DOHH2 (cell line): ENCODE results near the gene LBR.

Experiments used
- EZH2phosphoT487 ChIP-seq: fragments of 200-600 bp; sonication (generic); IDR thresholded peaks from 2 replicates; pipeline ENCODE4 v1.6.1; 2017; ENCODE audit warnings: borderline replicate concordance, mild to moderate bottlenecking, antibody characterized with exemption, low read length, moderate library complexity, mixed read lengths
- TF ChIP-seq, protein P1 (sequence below): fragments of 200-600 bp; sonication (generic); IDR thresholded peaks from one replicate; pipeline ENCODE4 v1.5.1; 2014; ENCODE audit warnings: antibody characterized with exemption, mild to moderate bottlenecking, low read depth, low read length; ENCODE audit not compliant: poor library complexity, severe bottlenecking

DNA sequence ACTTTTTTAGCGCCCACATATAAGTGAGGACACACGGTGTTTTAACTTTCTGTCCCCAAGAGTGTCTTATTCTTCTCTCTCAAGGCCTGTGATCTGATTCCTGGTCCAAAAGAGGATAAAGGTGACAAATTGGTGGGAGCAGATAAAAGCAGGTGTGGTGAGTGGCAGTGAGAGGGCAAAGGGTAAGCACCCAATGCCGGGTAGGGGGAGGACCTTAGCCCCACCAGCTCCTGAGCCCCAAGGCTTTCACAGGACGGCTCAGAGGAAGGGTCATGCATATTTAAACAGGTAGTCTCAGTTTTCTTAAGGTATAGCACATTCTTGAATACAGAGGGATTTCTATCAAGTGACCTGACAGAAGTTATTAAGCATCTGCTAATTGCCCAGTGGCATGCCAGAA is 19.6 kb downstream of the LBR start:
- TF ChIP-seq, protein P1, sequence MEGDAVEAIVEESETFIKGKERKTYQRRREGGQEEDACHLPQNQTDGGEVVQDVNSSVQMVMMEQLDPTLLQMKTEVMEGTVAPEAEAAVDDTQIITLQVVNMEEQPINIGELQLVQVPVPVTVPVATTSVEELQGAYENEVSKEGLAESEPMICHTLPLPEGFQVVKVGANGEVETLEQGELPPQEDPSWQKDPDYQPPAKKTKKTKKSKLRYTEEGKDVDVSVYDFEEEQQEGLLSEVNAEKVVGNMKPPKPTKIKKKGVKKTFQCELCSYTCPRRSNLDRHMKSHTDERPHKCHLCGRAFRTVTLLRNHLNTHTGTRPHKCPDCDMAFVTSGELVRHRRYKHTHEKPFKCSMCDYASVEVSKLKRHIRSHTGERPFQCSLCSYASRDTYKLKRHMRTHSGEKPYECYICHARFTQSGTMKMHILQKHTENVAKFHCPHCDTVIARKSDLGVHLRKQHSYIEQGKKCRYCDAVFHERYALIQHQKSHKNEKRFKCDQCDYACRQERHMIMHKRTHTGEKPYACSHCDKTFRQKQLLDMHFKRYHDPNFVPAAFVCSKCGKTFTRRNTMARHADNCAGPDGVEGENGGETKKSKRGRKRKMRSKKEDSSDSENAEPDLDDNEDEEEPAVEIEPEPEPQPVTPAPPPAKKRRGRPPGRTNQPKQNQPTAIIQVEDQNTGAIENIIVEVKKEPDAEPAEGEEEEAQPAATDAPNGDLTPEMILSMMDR = no peak
- TF ChIP-seq EZH2phosphoT487 = no peak
